Heart left ventricle (tissue), 16 donors: Measurements from ENCODE around the gene OSBP2. TPM values are rescaled to one million over a fixed set of nuclear protein-coding genes. Genes with fewer than 3 reads are reported as not detected.

Experiments used
- ATAC-seq, 4 donors: fragments of 200-7000 bp; cut with Tn5 transposase; one replicate each; pipeline ENCODE4 v1.9.1; 2020 to 2022; ENCODE audit warnings: moderate library complexity in 4 of 4, mild to moderate bottlenecking in 3 of 4, moderate number of reproducible peaks in 1 of 4
- DNase-seq, 5 donors: peaks; one replicate each; pipeline ENCODE4 v3.0.0-alpha.2; 2020
- H3K27ac ChIP-seq, 12 donors: fragments of 200-600 bp; sonication (generic) in 4 of 12; one replicate each; pipeline versions ENCODE4 v1.5.0 to v1.8.0; 2016 to 2022; ENCODE audit warnings: mild to moderate bottlenecking in 2 of 12
- H3K27me3 ChIP-seq, 9 donors: fragments of 200-600 bp; sonication (generic) in 2 of 9; one replicate each; pipeline versions ENCODE4 v1.5.1 to v1.8.0; 2016 to 2022; ENCODE audit warnings: mild to moderate bottlenecking in 3 of 9
- H3K36me3 ChIP-seq, 9 donors: fragments of 200-600 bp; sonication (generic) in 2 of 9; one replicate each; pipeline versions ENCODE4 v1.5.0 to v1.8.0; 2018 to 2022; ENCODE audit warnings: mild to moderate bottlenecking in 2 of 9
- H3K4me1 ChIP-seq, 12 donors: fragments of 200-600 bp; sonication (generic) in 4 of 12; one replicate each; pipeline versions ENCODE4 v1.5.0 to v1.8.0; 2016 to 2022; ENCODE audit warnings: mild to moderate bottlenecking in 3 of 12
- H3K4me3 ChIP-seq, 12 donors: fragments of 200-600 bp; sonication (generic) in 4 of 12; one replicate each; pipeline versions ENCODE4 v1.5.0 to v1.8.0; 2017 to 2022; ENCODE audit warnings: mild to moderate bottlenecking in 9 of 12, moderate library complexity in 4 of 12
- H3K9me3 ChIP-seq, 12 donors: fragments of 200-600 bp; sonication (generic) in 4 of 12; one replicate each; pipeline versions ENCODE4 v1.5.0 to v1.8.0; 2016 to 2022; ENCODE audit warnings: mild to moderate bottlenecking in 1 of 12
- CTCF ChIP-seq, 12 donors: fragments of 200-600 bp; sonication (generic) in 4 of 12; IDR thresholded peaks; one replicate each; pipeline versions ENCODE4 v1.5.0 to v1.8.0; 2018 to 2022; ENCODE audit warnings: antibody characterized with exemption in 12 of 12, mild to moderate bottlenecking in 5 of 12
- POLR2A ChIP-seq, 2 donors: fragments of 450-650 bp; IDR thresholded peaks; one replicate each; pipeline ENCODE4 v1.6.1; 2017; ENCODE audit warnings: antibody characterized with exemption in 2 of 2, mild to moderate bottlenecking in 2 of 2, moderate library complexity in 2 of 2
- WGBS, 4 donors: extraction: QIAGEN DNeasy Blood & Tissue Kit in 2 of 4; methylation state at CpG; one replicate each; pipeline versions ENCODE4 v1.1.5 to v1.1.7; 2013 to 2018; 5-methylcytosine and 5-hydroxymethylcytosine counted together
- intact Hi-C, 10 donors: fragments of 100-400 bp; cut with DNase I; formaldehyde crosslinking; loops; one replicate each; pipeline versions ENCODE4 v1.11.1 to v1.14.2; 2022
- polyA plus RNA-seq, 2 donors: library from polyadenylated mRNA; stranded (reverse); fragments of 200-250 nt; gene quantifications; one replicate each; pipeline ENCODE4 v1.2.3, GENCODE V29; 2013
- total RNA-seq, 9 donors: library from RNA; depleted of rRNA in 2 of 9; stranded (reverse); fragments of >200 nt in 2 of 9; fragmentation: NEBNext Ultra II Directional in 3 of 9; extraction: Animal tissue kit (Norgen Biotek cat#: 25700) in 3 of 9; gene quantifications; one replicate each; pipeline versions ENCODE4 v1.1.0 to v1.2.4, GENCODE V29; 2016 to 2023
- donor health status: ischemic (EF 13 %, LVEDD 7.1; RV severe dilation, severe dysfunction).
- donor health status: healthy with polysubstance abuse.
- donor health status: DM: no; HTN: yes; CAD: no.
- donor health status: DM: no; HTN: no; CAD: no.
- donor health status: ischemic (EF 25% LVEDD 6.9; RV normal size, moderate dysfunction).
- donor health status: ischemic (EF 25% LVEDD 5.7; RV mildly dilated, moderate dysfunction).
- donor health status: healthy.
- donor health status: DM: yes; HTN: yes; CAD: no.
- donor health status: ischemic (EF 35%, LVEDD 5.7; RV mildly dilated, moderate dysfunction).
- donor health status: nonischemic (EF 11% LVEDD 7.7; RV severe dilation, severe dysfunction).
- donor health status: DM: yes; HTN: yes; CAD: no.
- donor health status: PGD.
- donor health status: ischemic (EF 29% LVEDD 5.4; RV normal size, mild dysfunction).
- donor health status: nonischemic (EF 23%, LVEDD 6.1; RV moderate dilation, normal function).

OSBP2 gene
- total and polyA plus RNA-seq, 11 donors: 2.0 to 23.5 (median 12.2) TPM

GRCh38 chr22:30712094-30712493, 17.4 kb downstream of the OSBP2 start:
- TF ChIP-seq CTCF (IDR thresholded peaks at IDR 0.05) (no peak), POLR2A (IDR thresholded peaks at IDR 0.05) (no peak)
- H3K4me3 ChIP-seq: no peak overlapping the region
- H3K27ac ChIP-seq: no peak overlapping the region
- H3K9me3 ChIP-seq: no peaks in the 10 kb centered on the region
- WGBS, 4 donors: 79 to 98% (median 96%) methylated on average over 1 of the region's 1 CpG
- no peak for ATAC-seq
- intact Hi-C loops: no loop called here
- DNase-seq: no peak
- H3K36me3 ChIP-seq: no peaks in the 10 kb centered on the region
- no peaks in the 10 kb centered on the region for H3K4me1 ChIP-seq
- H3K27me3 ChIP-seq: no peaks in the 10 kb centered on the region

GRCh38 chr22:30714062-30714461, 19.4 kb downstream of the OSBP2 start:
- DNase-seq (no peak), ATAC-seq (no peak)
- Histone ChIP-seq H3K27me3 (no peaks in the 10 kb centered on the region), H3K36me3 (no peaks in the 10 kb centered on the region), H3K9me3 (no peaks in the 10 kb centered on the region), H3K27ac (no peak overlapping the region), H3K4me1 (no peaks in the 10 kb centered on the region), H3K4me3 (no peak overlapping the region)
- TF ChIP-seq POLR2A (IDR thresholded peaks at IDR 0.05): no peak
- TF ChIP-seq CTCF (IDR thresholded peaks at IDR 0.05): no peak
- intact Hi-C loops: no loop called here
- WGBS, 4 donors: 88 to 98% (median 94%) methylated on average over 2 of the region's 2 CpGs

- ATAC-seq (peak in 1 of 4 donors; percentile 45), DNase-seq (no peak)
- intact Hi-C loops: no loop called here
- no peaks in the 10 kb centered on the region for H3K4me1 ChIP-seq
- H3K27ac ChIP-seq: no peak overlapping the region
- H3K9me3 ChIP-seq: no peaks in the 10 kb centered on the region
- 75 to 81% (median 79%) methylated on average over 4 of the region's 4 CpGs for WGBS, 4 donors
- H3K27me3 ChIP-seq: no peaks in the 10 kb centered on the region
- TF ChIP-seq POLR2A (IDR thresholded peaks at IDR 0.05) (no peak), CTCF (IDR thresholded peaks at IDR 0.05) (no peak)
- H3K4me3 ChIP-seq: no peak overlapping the region
- H3K36me3 ChIP-seq: no peaks in the 10 kb centered on the region
These were observed 22.8 kb downstream of the OSBP2 start for GRCh38 chr22:30717331-30717921.

GRCh38 chr22:30717952-30718351, 23.3 kb downstream of the OSBP2 start:
- no peak overlapping the region for H3K4me3 ChIP-seq
- no peaks in the 10 kb centered on the region for H3K36me3 ChIP-seq
- H3K27ac ChIP-seq: no peak overlapping the region
- no peak for DNase-seq
- no peak for ATAC-seq
- WGBS, 4 donors: 69 to 87% (median 76%) methylated on average over 3 of the region's 3 CpGs
- no peaks in the 10 kb centered on the region for H3K27me3 ChIP-seq
- no peaks in the 10 kb centered on the region for H3K4me1 ChIP-seq
- intact Hi-C loops: no loop called here
- TF ChIP-seq POLR2A (IDR thresholded peaks at IDR 0.05) (no peak), CTCF (IDR thresholded peaks at IDR 0.05) (no peak)
- no peaks in the 10 kb centered on the region for H3K9me3 ChIP-seq
